PC-9 (cell line): Measurements from ENCODE around the gene UNC93A. TPM values are rescaled to one million over a fixed set of nuclear protein-coding genes. Genes with fewer than 3 reads are reported as not detected.

ENCODE experiments used
- BruUV-seq: library from RNA; stranded (reverse); fragments of 400-500 nt; replicated peaks from 2 replicates; lab custom pipeline; 2021; lab: Mats Ljungman, UMichigan
- CTCF ChIA-PET: fragments of 300-600 bp; sonication (Branson Sonifier 250); formaldehyde crosslinking; loops from one replicate; lab custom pipeline; 2022; ENCODE audit warnings: antibody characterized with exemption; lab: Charles Lee
- POLR2A ChIA-PET: fragments of 300-600 bp; sonication (Branson Sonifier 250); formaldehyde crosslinking; loops from one replicate; lab custom pipeline; 2022; ENCODE audit warnings: antibody characterized with exemption; ENCODE audit not compliant: unreplicated experiment; lab: Charles Lee
- DNase-seq, 2 experiments: peaks; one replicate each; pipeline versions ENCODE4 v3.0.0 to v3.0.0-alpha.2; 2015 to 2022; ENCODE audit warnings: mixed read lengths in 1 of 2
- H2AFZ ChIP-seq: fragments of 200-600 bp; sonication (generic); 2 replicates; pipeline ENCODE4 v1.8.1; 2017; ENCODE audit warnings: antibody characterized with exemption
- H3F3A ChIP-seq: fragments of 200-600 bp; sonication (generic); 2 replicates; pipeline ENCODE4 v1.8.1; 2017; ENCODE audit warnings: antibody characterized with exemption, mild to moderate bottlenecking, low read depth; ENCODE audit not compliant: insufficient read depth
- H3K27ac ChIP-seq: fragments of 200-600 bp; sonication (generic); 2 replicates; pipeline ENCODE4 v1.6.1; 2016; ENCODE audit warnings: mixed run types
- H3K27me3 ChIP-seq: fragments of 200-600 bp; sonication (generic); 2 replicates; pipeline ENCODE4 v1.6.1; 2016; ENCODE audit warnings: low read depth, mixed run types; ENCODE audit not compliant: insufficient read depth
- H3K36me3 ChIP-seq: fragments of 200-600 bp; sonication (generic); 2 replicates; pipeline ENCODE4 v1.6.1; 2016; ENCODE audit warnings: low read depth, mixed run types
- H3K4me1 ChIP-seq: fragments of 200-600 bp; sonication (generic); replicated peaks from 2 replicates; pipeline ENCODE4 v1.6.1; 2016; ENCODE audit warnings: mixed run types; ENCODE audit not compliant: insufficient read depth
- H3K4me2 ChIP-seq: fragments of 200-600 bp; sonication (generic); 2 replicates; pipeline ENCODE4 v1.6.1; 2017; ENCODE audit warnings: mixed run types
- H3K4me3 ChIP-seq: fragments of 200-600 bp; sonication (generic); 2 replicates; pipeline ENCODE4 v1.6.1; 2016; ENCODE audit warnings: mixed run types
- H3K79me2 ChIP-seq: fragments of 200-600 bp; sonication (generic); 2 replicates; pipeline ENCODE4 v1.6.1; 2017; ENCODE audit warnings: low read depth, mixed run types
- H3K9me2 ChIP-seq: fragments of 200-600 bp; sonication (generic); 2 replicates; pipeline ENCODE4 v1.8.1; 2017; ENCODE audit warnings: mild to moderate bottlenecking; ENCODE audit not compliant: insufficient read depth
- H3K9me3 ChIP-seq: fragments of 200-600 bp; sonication (generic); 2 replicates; pipeline ENCODE4 v1.8.1; 2016; ENCODE audit warnings: low read depth; ENCODE audit not compliant: insufficient read depth
- H4K20me1 ChIP-seq: fragments of 200-600 bp; sonication (generic); 2 replicates; pipeline ENCODE4 v1.8.1; 2017; ENCODE audit not compliant: insufficient read depth
- EZH2 ChIP-seq: fragments of 200-600 bp; sonication (generic); IDR thresholded peaks from 2 replicates; pipeline ENCODE4 v1.8.0; 2017; ENCODE audit warnings: antibody characterized with exemption, low read depth
- intact Hi-C: fragments of 100-400 bp; cut with micrococcal nuclease; formaldehyde crosslinking; loops from one replicate; pipeline ENCODE4 v1.10.0; 2022; ENCODE audit not compliant: unreplicated experiment
- total RNA-seq: library from RNA; stranded (reverse); gene quantifications from 2 replicates; pipeline ENCODE4 v1.2.3, GENCODE V29; 2021
- TF ChIP-seq, protein P1 (sequence below): fragments of 200-600 bp; sonication (generic); conservative IDR thresholded peaks from 2 replicates; pipeline ENCODE4 v1.6.1; 2017; ENCODE audit warnings: mixed run types, antibody characterized with exemption, mild to moderate bottlenecking, moderate library complexity

The UNC93A gene
- total RNA-seq, 1 experiment from 2014 or later, result not detected

- CTCF ChIA-PET, result no interaction called here
- Histone ChIP-seq H3F3A (no peaks in the 10 kb centered on the region), H3K4me2 (no peak overlapping the region), H2AFZ (no peak overlapping the region), H3K36me3 (no peaks in the 10 kb centered on the region), H4K20me1 (no peaks in the 10 kb centered on the region), H3K4me3 (no peak overlapping the region), H3K27ac (no peak overlapping the region), H3K4me1 (no peaks in the 10 kb centered on the region), H3K27me3 (peaks cover 94% of the 10 kb centered on the region), H3K9me2 (no peaks in the 10 kb centered on the region), H3K9me3 (no peaks in the 10 kb centered on the region), H3K79me2 (no peaks in the 10 kb centered on the region)
- no TSS peak for BruUV-seq
- TF ChIP-seq EZH2, result no peak
- TF ChIP-seq, protein P1, sequence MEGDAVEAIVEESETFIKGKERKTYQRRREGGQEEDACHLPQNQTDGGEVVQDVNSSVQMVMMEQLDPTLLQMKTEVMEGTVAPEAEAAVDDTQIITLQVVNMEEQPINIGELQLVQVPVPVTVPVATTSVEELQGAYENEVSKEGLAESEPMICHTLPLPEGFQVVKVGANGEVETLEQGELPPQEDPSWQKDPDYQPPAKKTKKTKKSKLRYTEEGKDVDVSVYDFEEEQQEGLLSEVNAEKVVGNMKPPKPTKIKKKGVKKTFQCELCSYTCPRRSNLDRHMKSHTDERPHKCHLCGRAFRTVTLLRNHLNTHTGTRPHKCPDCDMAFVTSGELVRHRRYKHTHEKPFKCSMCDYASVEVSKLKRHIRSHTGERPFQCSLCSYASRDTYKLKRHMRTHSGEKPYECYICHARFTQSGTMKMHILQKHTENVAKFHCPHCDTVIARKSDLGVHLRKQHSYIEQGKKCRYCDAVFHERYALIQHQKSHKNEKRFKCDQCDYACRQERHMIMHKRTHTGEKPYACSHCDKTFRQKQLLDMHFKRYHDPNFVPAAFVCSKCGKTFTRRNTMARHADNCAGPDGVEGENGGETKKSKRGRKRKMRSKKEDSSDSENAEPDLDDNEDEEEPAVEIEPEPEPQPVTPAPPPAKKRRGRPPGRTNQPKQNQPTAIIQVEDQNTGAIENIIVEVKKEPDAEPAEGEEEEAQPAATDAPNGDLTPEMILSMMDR, result no peak
- POLR2A ChIA-PET, result no interaction called here
- intact Hi-C loops, result no loop called here
- DNase-seq, result no peak
Observed at GRCh38 chr6:167293590-167294091, 2.5 kb downstream of the UNC93A start.

- H3F3A ChIP-seq, result no peaks in the 10 kb centered on the region
- no peaks in the 10 kb centered on the region for H3K36me3 ChIP-seq
- no peaks in the 10 kb centered on the region for H4K20me1 ChIP-seq
- H3K4me2 ChIP-seq, result no peak overlapping the region
- H2AFZ ChIP-seq, result no peak overlapping the region
- no peak overlapping the region for H3K27ac ChIP-seq
- CTCF ChIA-PET, result no interaction called here
- H3K4me1 ChIP-seq, result no peaks in the 10 kb centered on the region
- DNase-seq, result no peak
- no TSS peak for BruUV-seq
- H3K9me2 ChIP-seq, result no peaks in the 10 kb centered on the region
- TF ChIP-seq, protein P1, result no peak
- TF ChIP-seq EZH2, result no peak
- H3K9me3 ChIP-seq, result no peaks in the 10 kb centered on the region
- H3K4me3 ChIP-seq, result no peak overlapping the region
- H3K27me3 ChIP-seq, result peaks cover 91% of the 10 kb centered on the region
- POLR2A ChIA-PET, result no interaction called here
- intact Hi-C loops, result no loop called here
- H3K79me2 ChIP-seq, result no peaks in the 10 kb centered on the region
Observed at GRCh38 chr6:167294241-167294640, 3.1 kb downstream of the UNC93A start.

GRCh38 chr6:167294651-167295494 is 3.8 kb downstream of the UNC93A start:
- no peak for TF ChIP-seq EZH2
- TF ChIP-seq, protein P1, result no peak
- no peaks in the 10 kb centered on the region for H3K9me2 ChIP-seq
- no peak for DNase-seq
- H2AFZ ChIP-seq, result no peak overlapping the region
- POLR2A ChIA-PET, result no interaction called here
- no TSS peak for BruUV-seq
- no peak overlapping the region for H3K4me2 ChIP-seq
- no peak overlapping the region for H3K4me3 ChIP-seq
- CTCF ChIA-PET, result no interaction called here
- H3K79me2 ChIP-seq, result no peaks in the 10 kb centered on the region
- intact Hi-C loops, result no loop called here
- no peaks in the 10 kb centered on the region for H3K36me3 ChIP-seq
- H4K20me1 ChIP-seq, result no peaks in the 10 kb centered on the region
- H3K9me3 ChIP-seq, result no peaks in the 10 kb centered on the region
- peaks cover 94% of the 10 kb centered on the region for H3K27me3 ChIP-seq
- no peak overlapping the region for H3K27ac ChIP-seq
- no peaks in the 10 kb centered on the region for H3F3A ChIP-seq
- H3K4me1 ChIP-seq, result no peaks in the 10 kb centered on the region
